Activated CD8-positive, alpha-beta memory T cell treated with anti-CD3 and anti-CD28 coated beads for 48 hours (primary cell): ENCODE results near the gene FTO.
A peak's percentile ranks its signal among the peaks of the same experiment; 100 is the strongest.
"Not testable (repeated sequence)": the region's sequence is repeated elsewhere in the genome, so short reads cannot be mapped to it uniquely, and the experiment has no call there.

Source experiments
- DNase-seq, 3 experiments: peaks; one replicate each; pipeline ENCODE4 v3.0.0-alpha.2; 2020; ENCODE audit warnings: low read depth in 2 of 3, low spot score in 2 of 3

FTO gene

GRCh38 chr16:54174201-54174600, 470.2 kb downstream of the FTO start:
- DNase-seq = no peak

- no peak for DNase-seq
Observed at GRCh38 chr16:54174750-54175149, 470.8 kb downstream of the FTO start.

DNA sequence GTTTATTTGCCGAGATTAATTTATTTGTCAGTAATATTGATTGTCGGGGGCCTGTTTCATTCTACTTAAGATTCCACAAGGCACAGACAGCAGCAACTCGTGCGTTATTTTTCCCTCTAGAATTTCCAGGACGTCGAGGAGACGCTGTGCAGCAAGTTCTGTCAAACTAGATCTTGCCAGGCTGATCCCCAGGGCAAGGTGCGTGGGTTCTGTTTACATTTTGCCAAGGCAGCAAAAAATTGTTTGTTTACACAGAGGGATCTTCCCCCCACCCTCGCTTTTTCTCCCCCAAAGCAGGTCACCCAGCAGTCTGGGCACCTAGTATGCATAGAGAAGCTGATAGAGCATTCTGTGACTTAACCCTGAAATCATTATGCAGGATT, 471.2 kb downstream of the FTO start:
- DNase-seq = no peak

DNA sequence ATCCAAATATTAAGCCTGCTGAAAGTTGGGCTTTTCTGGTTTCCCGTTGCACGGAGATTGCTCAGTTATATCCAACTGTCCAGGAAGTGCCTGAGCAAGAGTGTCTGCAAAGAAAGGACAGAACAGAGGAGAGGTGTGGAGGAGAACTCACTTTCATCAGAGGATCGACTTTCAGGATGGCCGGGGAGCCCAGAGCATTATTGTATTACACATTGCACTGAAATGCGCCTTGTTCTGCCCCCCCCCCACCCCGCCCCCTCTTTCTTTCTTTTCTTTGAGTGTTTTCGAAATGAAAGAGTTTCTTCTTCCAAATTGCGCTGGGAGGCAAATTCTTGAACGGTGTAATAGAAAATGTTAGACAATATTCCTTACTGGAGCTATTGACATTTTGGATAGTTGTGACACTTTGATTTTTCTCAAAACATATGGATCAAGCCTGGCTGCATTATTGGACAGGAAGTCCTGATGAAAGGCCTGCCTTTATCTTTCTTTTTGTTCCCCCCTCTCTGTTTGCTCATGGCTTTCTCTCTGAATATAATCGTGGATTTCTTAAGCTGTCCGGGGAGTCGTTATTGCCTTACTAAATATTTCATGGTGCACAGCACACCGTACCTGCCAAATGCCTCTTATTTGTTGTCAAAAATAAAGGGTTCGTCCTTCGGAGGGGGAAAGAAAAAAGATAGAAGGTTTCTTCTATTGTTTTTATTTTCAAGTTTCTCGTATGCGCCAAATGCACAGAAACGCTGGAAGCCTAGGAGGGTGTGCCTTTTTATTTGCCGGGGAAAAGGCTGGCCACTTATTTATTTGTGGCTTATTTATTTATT, 471.8 kb downstream of the FTO start:
- no peak for DNase-seq

GRCh38 chr16:54176376-54176901, 472.5 kb downstream of the FTO start:
- no peak for DNase-seq

- no peak for DNase-seq
Observed at GRCh38 chr16:54177052-54177861, 473.3 kb downstream of the FTO start.

GRCh38 chr16:54177862-54178477, 474.0 kb downstream of the FTO start:
- no peak for DNase-seq

GRCh38 chr16:54178478-54178976, 474.6 kb downstream of the FTO start:
- no peak for DNase-seq

- DNase-seq = no peak
Observed at GRCh38 chr16:54180421-54181359, 476.7 kb downstream of the FTO start.

- not testable (repeated sequence) for DNase-seq
Observed at GRCh38 chr16:54181683-54182329, 477.9 kb downstream of the FTO start.

DNA sequence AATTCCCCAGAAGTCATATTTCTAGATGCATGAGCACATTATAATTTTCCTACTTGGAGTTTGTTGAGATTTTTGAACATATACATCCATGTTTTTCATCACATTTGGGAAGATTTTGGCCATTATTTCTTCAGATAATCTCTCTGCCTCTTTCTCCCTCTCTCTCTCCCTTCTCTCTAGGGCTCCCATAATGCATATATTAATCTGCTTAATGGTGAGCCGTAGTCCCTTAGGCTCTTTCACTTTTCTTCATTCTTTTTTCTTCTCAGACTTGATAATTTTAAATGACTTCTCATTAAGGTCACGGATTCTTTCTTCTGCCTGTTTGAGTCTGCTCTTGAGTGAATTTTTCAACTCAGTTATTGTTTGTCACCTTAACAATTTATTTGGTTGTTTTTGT, 481.1 kb downstream of the FTO start:
- no peak for DNase-seq

DNA sequence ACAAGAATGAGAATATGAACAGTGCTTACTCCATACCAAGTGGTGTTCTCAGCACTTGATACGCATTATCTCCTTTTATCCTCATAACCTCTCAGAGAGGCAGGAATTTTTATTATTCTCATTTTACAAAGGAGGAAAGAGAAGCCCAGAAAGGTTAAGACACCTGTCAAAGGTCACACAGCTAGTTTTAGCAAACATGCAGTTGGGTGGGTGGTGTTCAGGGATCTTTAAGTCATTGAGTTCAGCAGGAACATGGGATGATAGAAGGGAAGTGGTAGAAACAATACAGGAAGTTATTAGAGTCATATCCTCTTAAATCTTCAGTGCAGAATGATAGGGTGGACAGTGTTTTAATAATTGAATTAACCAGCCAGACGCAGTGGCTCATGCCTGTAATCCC, 487.2 kb downstream of the FTO start:
- no peak for DNase-seq

- no peak for DNase-seq
Observed at GRCh38 chr16:54191592-54191991, 487.6 kb downstream of the FTO start.

DNA sequence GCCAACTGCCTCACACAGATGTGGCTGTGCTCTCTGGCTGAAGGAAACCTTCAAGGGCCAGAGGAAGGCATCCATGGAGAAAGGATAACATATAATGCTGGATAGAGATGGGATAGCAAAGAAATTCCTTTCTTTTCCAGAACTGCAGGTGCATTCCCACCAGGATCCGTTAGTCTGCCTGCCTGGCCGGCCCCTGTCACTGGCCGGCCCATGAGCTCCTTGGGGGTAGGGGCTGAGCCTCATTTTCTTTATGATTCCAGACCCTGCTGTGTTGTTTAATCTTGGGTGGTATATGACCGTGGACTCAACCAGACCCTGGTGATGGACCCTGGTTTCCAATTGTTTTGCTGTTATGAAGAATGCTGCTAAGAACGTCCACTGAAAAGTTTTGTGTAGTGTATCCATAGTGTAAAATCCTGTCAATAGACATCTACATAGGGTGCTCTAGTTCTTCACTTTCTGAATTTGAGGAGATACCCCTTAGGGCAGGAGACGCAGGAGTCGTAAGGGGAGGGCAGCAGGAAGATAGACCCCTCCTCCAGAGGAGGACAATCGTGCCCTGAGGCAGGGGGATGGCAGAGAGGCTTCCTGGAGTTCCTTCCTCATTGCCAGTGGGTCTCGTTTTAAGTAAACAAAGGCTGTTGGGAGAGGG, 489.2 kb downstream of the FTO start:
- no peak for DNase-seq

GRCh38 chr16:54193665-54194333, 489.8 kb downstream of the FTO start:
- peak in 2 of 3 experiments; percentile 2 to 9 for DNase-seq

- DNase-seq = no peak
Observed at GRCh38 chr16:54194334-54194743, 490.4 kb downstream of the FTO start.

DNA sequence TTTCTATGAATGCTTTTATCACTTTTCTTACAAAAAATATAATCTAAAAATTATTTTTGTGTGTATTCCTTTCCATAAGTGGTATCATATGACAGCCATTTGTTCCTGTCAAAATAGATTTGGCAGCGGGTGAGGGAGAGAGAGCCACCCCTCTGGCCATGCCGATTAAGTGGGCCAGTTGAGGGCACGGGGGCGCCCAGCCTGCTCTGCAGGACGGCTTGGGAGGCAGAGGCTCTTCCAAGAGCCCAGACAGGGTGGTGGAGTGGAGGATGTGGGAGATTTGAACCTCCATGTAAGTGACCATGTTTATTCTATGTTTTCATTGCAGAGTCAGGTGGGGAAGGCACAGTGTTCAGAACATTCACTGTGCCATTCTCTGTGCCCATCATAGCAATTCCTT, 493.8 kb downstream of the FTO start:
- DNase-seq = no peak

DNA sequence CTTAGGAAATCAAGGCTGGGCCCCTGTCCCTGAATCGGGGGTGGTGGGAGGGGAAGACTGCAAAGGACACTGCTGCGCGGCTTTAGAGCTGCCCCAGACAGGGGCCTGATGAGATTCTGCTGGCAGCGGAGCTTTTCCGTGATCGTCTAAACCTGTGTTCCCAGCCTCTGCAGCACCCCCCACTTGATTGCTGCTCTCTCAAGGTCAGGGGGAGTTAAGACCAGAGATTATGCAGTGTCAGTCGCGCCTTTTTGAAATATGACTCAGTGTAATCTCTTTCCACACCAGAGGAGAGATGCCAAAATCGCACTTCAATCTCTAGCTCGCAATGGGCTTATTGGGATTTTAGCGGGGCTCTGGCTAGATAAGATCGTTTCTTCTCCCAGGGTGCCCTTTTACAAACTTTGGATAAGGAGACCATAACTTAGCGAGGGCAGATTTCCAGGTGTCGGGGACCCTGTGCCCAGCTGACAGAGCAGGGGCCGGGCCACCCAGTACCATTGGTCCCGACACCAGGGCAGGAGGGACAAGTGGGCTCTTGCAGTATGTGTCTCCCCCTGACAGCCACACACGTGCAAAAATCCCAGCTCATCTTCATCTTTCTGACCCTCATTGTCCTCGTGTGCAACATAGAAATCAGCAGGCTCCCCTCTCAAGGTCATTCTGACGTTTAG, 495.7 kb downstream of the FTO start:
- DNase-seq = no peak
